ENCODE data around the gene TAGLN. TPM values are rescaled to one million over a fixed set of nuclear protein-coding genes. Genes with fewer than 3 reads are reported as not detected.

TAGLN gene
- total and polyA plus RNA-seq, 2 donors: 11.5 to 906 TPM

GRCh38 chr11:117183724-117184349 lies 15.3 kb upstream of the TAGLN start:
- H3K27ac ChIP-seq (ENCODE audit: low read depth in 1 of 2, low read length in 1 of 2): no peak overlapping the region
- no peak overlapping the region for H3K4me3 ChIP-seq (ENCODE audit: low read length in 2 of 2)
- WGBS: 93% methylated on average over 11 of the region's 11 CpGs
- H3K27me3 ChIP-seq (ENCODE audit: control insufficient read depth in 2 of 2, insufficient read depth in 1 of 2, low read length in 1 of 2): no peaks in the 10 kb centered on the region
- peaks cover 3 to 21% of the 10 kb centered on the region in 2 donors for H3K36me3 ChIP-seq (ENCODE audit: control insufficient read depth in 2 of 2, insufficient read depth in 2 of 2, low read length in 1 of 2)
- no peak for DNase-seq (ENCODE audit: low read depth in 6 of 9, low spot score in 9 of 9)
- no peaks in the 10 kb centered on the region for H3K9me3 ChIP-seq (ENCODE audit: control insufficient read depth in 2 of 2, insufficient read depth in 1 of 2, low read length in 1 of 2)
- H3K4me1 ChIP-seq (ENCODE audit: control insufficient read depth in 2 of 2, insufficient read depth in 2 of 2, low read length in 2 of 2): peaks cover 10 to 19% of the 10 kb centered on the region in 2 donors

DNA sequence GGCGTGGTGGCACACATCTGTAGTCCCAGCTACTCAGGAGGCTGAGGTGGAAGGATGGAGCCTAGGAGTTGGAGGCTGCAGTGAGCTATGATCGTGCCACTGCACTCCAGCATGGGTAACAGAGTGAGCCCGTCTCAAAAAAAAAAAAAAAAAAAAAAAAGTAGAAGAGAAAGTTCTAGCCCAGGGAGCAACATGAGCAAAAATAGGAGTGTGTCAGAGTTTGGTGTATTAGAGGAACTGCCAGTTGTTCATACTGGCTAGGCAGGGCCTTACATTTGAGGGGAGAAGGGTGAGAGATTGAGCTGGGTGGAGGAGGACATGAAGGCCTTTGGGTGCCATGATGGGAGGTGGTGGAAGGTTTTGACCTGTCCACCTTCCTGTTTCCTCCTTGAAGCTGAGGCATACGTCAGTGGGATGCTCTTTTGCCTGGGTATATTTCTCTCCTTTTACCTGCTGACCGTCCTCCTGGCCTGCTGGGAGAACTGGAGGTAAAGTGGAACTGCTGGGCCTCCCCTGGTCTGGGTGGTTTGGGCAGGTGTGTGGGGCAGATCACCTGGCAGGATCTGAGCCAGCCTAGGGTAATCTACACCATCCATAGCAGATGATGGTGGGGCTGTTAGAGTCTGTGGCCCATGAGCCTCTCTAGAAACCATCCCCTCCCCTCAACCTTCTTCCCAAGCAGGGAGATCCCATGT lies 13.3 kb upstream of the TAGLN start:
- Histone ChIP-seq H3K27ac (ENCODE audit: low read depth in 1 of 2, low read length in 1 of 2) (no peak overlapping the region), H3K4me1 (ENCODE audit: control insufficient read depth in 2 of 2, insufficient read depth in 2 of 2, low read length in 2 of 2) (peaks cover 0 to 3% of the 10 kb centered on the region in 2 donors), H3K27me3 (ENCODE audit: control insufficient read depth in 2 of 2, insufficient read depth in 1 of 2, low read length in 1 of 2) (no peaks in the 10 kb centered on the region), H3K36me3 (ENCODE audit: control insufficient read depth in 2 of 2, insufficient read depth in 2 of 2, low read length in 1 of 2) (peaks cover 3 to 35% of the 10 kb centered on the region in 2 donors), H3K9me3 (ENCODE audit: control insufficient read depth in 2 of 2, insufficient read depth in 1 of 2, low read length in 1 of 2) (no peaks in the 10 kb centered on the region), H3K4me3 (ENCODE audit: low read length in 2 of 2) (no peak overlapping the region)
- no peak for DNase-seq (ENCODE audit: low read depth in 6 of 9, low spot score in 9 of 9)
- 92% methylated on average over 5 of the region's 5 CpGs for WGBS

GRCh38 chr11:117186431-117186761 lies 12.8 kb upstream of the TAGLN start:
- no peak for DNase-seq (ENCODE audit: low read depth in 6 of 9, low spot score in 9 of 9)
- H3K4me1 ChIP-seq (ENCODE audit: control insufficient read depth in 2 of 2, insufficient read depth in 2 of 2, low read length in 2 of 2): no peaks in the 10 kb centered on the region
- no peak overlapping the region for H3K4me3 ChIP-seq (ENCODE audit: low read length in 2 of 2)
- over 99% methylated on average over 4 of the region's 4 CpGs for WGBS
- H3K27ac ChIP-seq (ENCODE audit: low read depth in 1 of 2, low read length in 1 of 2): no peak overlapping the region
- H3K9me3 ChIP-seq (ENCODE audit: control insufficient read depth in 2 of 2, insufficient read depth in 1 of 2, low read length in 1 of 2): no peaks in the 10 kb centered on the region
- H3K27me3 ChIP-seq (ENCODE audit: control insufficient read depth in 2 of 2, insufficient read depth in 1 of 2, low read length in 1 of 2): no peaks in the 10 kb centered on the region
- H3K36me3 ChIP-seq (ENCODE audit: control insufficient read depth in 2 of 2, insufficient read depth in 2 of 2, low read length in 1 of 2): peaks cover 3 to 36% of the 10 kb centered on the region in 2 donors

DNA sequence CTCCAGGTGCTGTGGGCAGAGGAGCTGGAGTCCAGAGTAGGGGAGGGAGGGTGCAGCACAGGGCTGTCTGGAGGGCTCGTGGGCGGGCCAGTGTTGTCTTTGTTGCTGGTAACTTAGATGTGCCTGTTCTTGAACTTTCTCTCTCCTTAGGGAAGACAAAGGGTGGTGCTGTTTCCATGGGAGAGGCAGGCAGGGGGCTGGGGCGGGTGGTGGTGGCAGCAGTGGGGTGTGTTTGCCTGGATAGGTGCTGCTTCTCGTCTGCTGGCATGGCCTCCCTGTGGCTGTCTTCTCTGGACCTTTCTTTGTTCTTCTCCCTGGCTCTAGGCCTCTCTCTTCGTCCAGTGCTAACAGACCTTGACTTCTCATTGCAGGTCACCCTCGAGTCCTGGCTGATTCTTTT lies 12.2 kb upstream of the TAGLN start:
- peaks cover 6 to 40% of the 10 kb centered on the region in 2 donors for H3K36me3 ChIP-seq (ENCODE audit: control insufficient read depth in 2 of 2, insufficient read depth in 2 of 2, low read length in 1 of 2)
- H3K27ac ChIP-seq (ENCODE audit: low read depth in 1 of 2, low read length in 1 of 2): no peak overlapping the region
- 96% methylated on average over 6 of the region's 6 CpGs for WGBS
- no peaks in the 10 kb centered on the region for H3K27me3 ChIP-seq (ENCODE audit: control insufficient read depth in 2 of 2, insufficient read depth in 1 of 2, low read length in 1 of 2)
- no peak overlapping the region for H3K4me3 ChIP-seq (ENCODE audit: low read length in 2 of 2)
- H3K4me1 ChIP-seq (ENCODE audit: control insufficient read depth in 2 of 2, insufficient read depth in 2 of 2, low read length in 2 of 2): no peaks in the 10 kb centered on the region
- DNase-seq (ENCODE audit: low read depth in 6 of 9, low spot score in 9 of 9): no peak
- H3K9me3 ChIP-seq (ENCODE audit: control insufficient read depth in 2 of 2, insufficient read depth in 1 of 2, low read length in 1 of 2): no peaks in the 10 kb centered on the region

DNA sequence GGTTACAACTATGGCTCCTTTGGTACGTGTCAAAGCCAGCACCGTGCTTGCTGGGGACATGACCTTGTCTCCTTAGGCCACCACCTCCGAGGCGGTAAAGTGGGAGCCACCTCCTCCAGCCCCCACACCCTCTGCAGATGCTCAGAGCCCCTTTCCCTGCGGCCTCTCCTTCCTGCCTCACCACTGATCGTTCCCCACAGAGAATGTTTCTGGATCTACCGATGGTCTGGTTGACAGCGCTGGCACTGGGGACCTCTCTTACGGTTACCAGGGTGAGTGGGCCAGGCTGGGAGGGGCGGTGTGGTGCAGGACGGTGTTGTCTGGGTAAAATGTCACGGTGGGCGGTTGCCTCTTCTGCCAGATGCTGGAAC lies 11.8 kb upstream of the TAGLN start:
- Histone ChIP-seq H3K27ac (ENCODE audit: low read depth in 1 of 2, low read length in 1 of 2) (no peak overlapping the region), H3K4me3 (ENCODE audit: low read length in 2 of 2) (no peak overlapping the region), H3K9me3 (ENCODE audit: control insufficient read depth in 2 of 2, insufficient read depth in 1 of 2, low read length in 1 of 2) (no peaks in the 10 kb centered on the region), H3K4me1 (ENCODE audit: control insufficient read depth in 2 of 2, insufficient read depth in 2 of 2, low read length in 2 of 2) (no peaks in the 10 kb centered on the region), H3K27me3 (ENCODE audit: control insufficient read depth in 2 of 2, insufficient read depth in 1 of 2, low read length in 1 of 2) (no peaks in the 10 kb centered on the region), H3K36me3 (ENCODE audit: control insufficient read depth in 2 of 2, insufficient read depth in 2 of 2, low read length in 1 of 2) (peaks cover 6 to 43% of the 10 kb centered on the region in 2 donors)
- WGBS: 98% methylated on average over 13 of the region's 13 CpGs
- DNase-seq (ENCODE audit: low read depth in 6 of 9, low spot score in 9 of 9): no peak

GRCh38 chr11:117187799-117188481 lies 11.2 kb upstream of the TAGLN start:
- Histone ChIP-seq H3K27me3 (ENCODE audit: control insufficient read depth in 2 of 2, insufficient read depth in 1 of 2, low read length in 1 of 2) (no peaks in the 10 kb centered on the region), H3K4me1 (ENCODE audit: control insufficient read depth in 2 of 2, insufficient read depth in 2 of 2, low read length in 2 of 2) (no peaks in the 10 kb centered on the region), H3K9me3 (ENCODE audit: control insufficient read depth in 2 of 2, insufficient read depth in 1 of 2, low read length in 1 of 2) (no peaks in the 10 kb centered on the region), H3K4me3 (ENCODE audit: low read length in 2 of 2) (no peak overlapping the region), H3K36me3 (ENCODE audit: control insufficient read depth in 2 of 2, insufficient read depth in 2 of 2, low read length in 1 of 2) (peaks cover 6 to 48% of the 10 kb centered on the region in 2 donors), H3K27ac (ENCODE audit: low read depth in 1 of 2, low read length in 1 of 2) (no peak overlapping the region)
- 98% methylated on average over 16 of the region's 16 CpGs for WGBS
- DNase-seq (ENCODE audit: low read depth in 6 of 9, low spot score in 9 of 9): no peak

- H3K4me3 ChIP-seq (ENCODE audit: low read length in 2 of 2): no peak overlapping the region
- H3K27ac ChIP-seq (ENCODE audit: low read depth in 1 of 2, low read length in 1 of 2): no peak overlapping the region
- no peak for DNase-seq (ENCODE audit: low read depth in 6 of 9, low spot score in 9 of 9)
- H3K4me1 ChIP-seq (ENCODE audit: control insufficient read depth in 2 of 2, insufficient read depth in 2 of 2, low read length in 2 of 2): no peaks in the 10 kb centered on the region
- no peaks in the 10 kb centered on the region for H3K27me3 ChIP-seq (ENCODE audit: control insufficient read depth in 2 of 2, insufficient read depth in 1 of 2, low read length in 1 of 2)
- H3K9me3 ChIP-seq (ENCODE audit: control insufficient read depth in 2 of 2, insufficient read depth in 1 of 2, low read length in 1 of 2): no peaks in the 10 kb centered on the region
- H3K36me3 ChIP-seq (ENCODE audit: control insufficient read depth in 2 of 2, insufficient read depth in 2 of 2, low read length in 1 of 2): peaks cover 6 to 51% of the 10 kb centered on the region in 2 donors
- WGBS: 94% methylated on average over 20 of the region's 20 CpGs
Observed at GRCh38 chr11:117188620-117189081, 10.5 kb upstream of the TAGLN start.

DNA sequence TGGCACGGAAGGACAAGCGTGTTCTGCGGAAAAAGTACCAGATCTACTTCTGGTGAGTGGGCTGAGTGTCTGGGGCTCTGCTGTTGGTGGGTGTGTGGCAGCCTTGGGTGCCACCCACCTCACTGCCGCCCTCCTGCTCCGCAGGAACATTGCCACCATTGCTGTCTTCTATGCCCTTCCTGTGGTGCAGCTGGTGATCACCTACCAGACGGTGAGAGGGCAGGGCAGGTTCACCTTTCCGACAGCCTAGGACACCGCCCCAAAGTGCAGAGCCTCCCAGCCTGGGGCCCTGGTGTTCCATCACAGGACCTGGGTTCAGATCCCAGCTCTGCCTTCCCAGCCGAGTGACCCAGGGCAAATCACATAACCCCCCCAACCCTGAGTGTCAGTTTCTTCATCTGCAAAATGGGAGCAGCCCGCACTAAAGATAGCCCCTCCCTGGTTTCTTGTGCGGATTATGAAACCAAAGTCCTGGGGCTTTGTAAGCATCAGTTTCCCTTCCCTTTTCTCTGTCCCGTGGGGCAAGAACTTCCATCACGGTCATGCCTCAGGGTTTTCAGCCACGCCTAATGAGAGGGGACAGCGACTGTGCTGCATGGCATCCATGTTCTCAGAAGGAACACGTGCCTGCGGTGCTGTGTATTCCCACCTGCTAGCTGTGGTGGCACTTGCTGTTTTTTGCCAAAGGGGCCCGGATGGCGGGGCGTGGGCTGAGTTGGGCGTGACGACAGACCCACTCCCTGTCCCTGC lies 9.8 kb upstream of the TAGLN start:
- H3K9me3 ChIP-seq (ENCODE audit: control insufficient read depth in 2 of 2, insufficient read depth in 1 of 2, low read length in 1 of 2): no peaks in the 10 kb centered on the region
- peaks cover 6 to 51% of the 10 kb centered on the region in 2 donors for H3K36me3 ChIP-seq (ENCODE audit: control insufficient read depth in 2 of 2, insufficient read depth in 2 of 2, low read length in 1 of 2)
- H3K4me3 ChIP-seq (ENCODE audit: low read length in 2 of 2): no peak overlapping the region
- no peaks in the 10 kb centered on the region for H3K4me1 ChIP-seq (ENCODE audit: control insufficient read depth in 2 of 2, insufficient read depth in 2 of 2, low read length in 2 of 2)
- H3K27me3 ChIP-seq (ENCODE audit: control insufficient read depth in 2 of 2, insufficient read depth in 1 of 2, low read length in 1 of 2): no peaks in the 10 kb centered on the region
- WGBS: 97% methylated on average over 22 of the region's 22 CpGs
- no peak for DNase-seq (ENCODE audit: low read depth in 6 of 9, low spot score in 9 of 9)
- H3K27ac ChIP-seq (ENCODE audit: low read depth in 1 of 2, low read length in 1 of 2): no peak overlapping the region
